ENCODE data around the gene SLIT3. TPM values are rescaled to one million over a fixed set of nuclear protein-coding genes. Genes with fewer than 3 reads are reported as not detected.

SLIT3 gene
- total and polyA plus RNA-seq, 2 donors from 2014 or later: 14.5 to 54.1 TPM

DNA sequence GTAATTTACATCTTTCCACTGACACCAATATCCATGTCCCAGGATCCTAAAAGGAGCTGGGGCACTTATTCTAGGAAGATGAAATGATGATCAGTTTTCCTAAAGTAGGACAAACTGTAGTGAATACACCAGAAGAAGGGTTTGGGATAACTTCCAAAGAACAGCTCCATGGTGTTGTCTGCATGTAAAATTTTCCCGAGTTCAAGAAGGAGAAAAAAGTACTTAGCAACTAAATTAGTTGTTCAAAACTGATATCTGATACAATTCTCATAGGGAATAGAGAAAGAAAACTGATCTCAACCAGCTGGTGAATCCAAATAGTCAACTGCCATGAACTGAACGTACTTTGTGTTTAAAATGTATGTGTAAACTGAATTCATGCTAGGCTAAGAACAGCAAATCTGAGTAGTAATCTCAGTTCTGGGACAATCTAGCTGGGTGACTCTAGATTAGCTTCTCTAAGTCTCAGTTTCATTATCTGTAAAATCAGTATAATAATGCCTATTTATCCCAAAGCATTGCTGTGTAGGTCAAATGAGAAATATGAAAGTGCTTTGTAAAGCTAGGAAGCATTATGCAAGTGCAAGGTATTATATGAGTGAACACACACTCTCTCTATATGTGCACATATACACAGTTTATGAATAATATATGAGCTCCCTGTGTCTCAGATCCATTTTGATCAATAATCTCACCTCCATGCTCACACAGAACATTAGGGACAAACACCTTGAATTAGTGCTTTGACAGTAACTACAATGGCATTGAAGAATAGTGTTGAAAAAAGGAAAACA lies 357.7 kb downstream of the SLIT3 start:
- intact Hi-C loops (cut with DNase I): no loop called here
- TF ChIP-seq, protein P1, sequence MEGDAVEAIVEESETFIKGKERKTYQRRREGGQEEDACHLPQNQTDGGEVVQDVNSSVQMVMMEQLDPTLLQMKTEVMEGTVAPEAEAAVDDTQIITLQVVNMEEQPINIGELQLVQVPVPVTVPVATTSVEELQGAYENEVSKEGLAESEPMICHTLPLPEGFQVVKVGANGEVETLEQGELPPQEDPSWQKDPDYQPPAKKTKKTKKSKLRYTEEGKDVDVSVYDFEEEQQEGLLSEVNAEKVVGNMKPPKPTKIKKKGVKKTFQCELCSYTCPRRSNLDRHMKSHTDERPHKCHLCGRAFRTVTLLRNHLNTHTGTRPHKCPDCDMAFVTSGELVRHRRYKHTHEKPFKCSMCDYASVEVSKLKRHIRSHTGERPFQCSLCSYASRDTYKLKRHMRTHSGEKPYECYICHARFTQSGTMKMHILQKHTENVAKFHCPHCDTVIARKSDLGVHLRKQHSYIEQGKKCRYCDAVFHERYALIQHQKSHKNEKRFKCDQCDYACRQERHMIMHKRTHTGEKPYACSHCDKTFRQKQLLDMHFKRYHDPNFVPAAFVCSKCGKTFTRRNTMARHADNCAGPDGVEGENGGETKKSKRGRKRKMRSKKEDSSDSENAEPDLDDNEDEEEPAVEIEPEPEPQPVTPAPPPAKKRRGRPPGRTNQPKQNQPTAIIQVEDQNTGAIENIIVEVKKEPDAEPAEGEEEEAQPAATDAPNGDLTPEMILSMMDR (IDR thresholded peaks at IDR 0.05; ENCODE audit: borderline replicate concordance, extremely low read depth, insufficient read depth): no peak
- no peak for FAIRE-seq

DNA sequence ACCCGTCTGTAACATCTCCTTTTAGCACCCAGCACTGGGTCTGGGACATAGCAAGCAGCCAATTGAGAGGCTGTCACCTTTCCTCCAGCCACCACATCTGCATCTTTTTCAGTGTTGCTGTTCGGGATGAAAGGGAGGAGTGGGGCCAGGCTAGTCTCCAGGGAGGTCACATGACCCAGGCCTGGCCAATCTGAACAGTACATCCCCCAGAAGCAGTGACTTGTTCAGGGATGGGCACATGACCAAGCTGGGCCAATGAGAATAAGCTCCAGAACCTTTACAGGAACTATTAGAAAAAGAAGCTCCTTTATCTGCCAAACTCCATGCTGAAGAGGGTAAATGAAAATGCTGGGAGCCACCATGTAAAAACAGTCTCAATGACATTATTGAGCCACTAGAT lies 359.0 kb downstream of the SLIT3 start:
- Histone ChIP-seq H3K9ac (ENCODE audit: low read length in 3 of 3) (no peak overlapping the region), H3K27ac (ENCODE audit: low read depth in 2 of 2, low read length in 2 of 2) (no peak overlapping the region), H3K9me3 (ENCODE audit: control insufficient read depth in 2 of 3, insufficient read depth in 1 of 3, low read length in 3 of 3) (no peaks in the 10 kb centered on the region), H3K27me3 (ENCODE audit: control insufficient read depth, insufficient read depth, low read length) (no peaks in the 10 kb centered on the region), H3K36me3 (ENCODE audit: control insufficient read depth in 2 of 3, insufficient read depth in 3 of 3, low read length in 3 of 3) (no peaks in the 10 kb centered on the region), H3K4me1 (ENCODE audit: control insufficient read depth in 2 of 3, insufficient read depth in 2 of 3, low read depth in 1 of 3, low read length in 3 of 3) (no peaks in the 10 kb centered on the region), H3K4me3 (ENCODE audit: low read length in 3 of 3) (no peak overlapping the region)
- DNase-seq (peak in 1 of 5 donors; percentile 29), FAIRE-seq (no peak)
- intact Hi-C loops (cut with DNase I): no loop called here
- TF ChIP-seq, protein P1 (IDR thresholded peaks at IDR 0.05; ENCODE audit: borderline replicate concordance, extremely low read depth, insufficient read depth): no peak

More for the DNA sequence above, 357.7 kb downstream of the SLIT3 start:
- no peaks in the 10 kb centered on the region for H3K4me1 ChIP-seq (ENCODE audit: control insufficient read depth in 2 of 3, insufficient read depth in 2 of 3, low read depth in 1 of 3, low read length in 3 of 3)
- no peaks in the 10 kb centered on the region for H3K9me3 ChIP-seq (ENCODE audit: control insufficient read depth in 2 of 3, insufficient read depth in 1 of 3, low read length in 3 of 3)
- no peaks in the 10 kb centered on the region for H3K27me3 ChIP-seq (ENCODE audit: control insufficient read depth, insufficient read depth, low read length)
- no peak overlapping the region for H3K27ac ChIP-seq (ENCODE audit: low read depth in 2 of 2, low read length in 2 of 2)
- DNase-seq: no peak
- H3K36me3 ChIP-seq (ENCODE audit: control insufficient read depth in 2 of 3, insufficient read depth in 3 of 3, low read length in 3 of 3): no peaks in the 10 kb centered on the region
- H3K4me3 ChIP-seq (ENCODE audit: low read length in 3 of 3): no peak overlapping the region
- H3K9ac ChIP-seq (ENCODE audit: low read length in 3 of 3): no peak overlapping the region

DNA sequence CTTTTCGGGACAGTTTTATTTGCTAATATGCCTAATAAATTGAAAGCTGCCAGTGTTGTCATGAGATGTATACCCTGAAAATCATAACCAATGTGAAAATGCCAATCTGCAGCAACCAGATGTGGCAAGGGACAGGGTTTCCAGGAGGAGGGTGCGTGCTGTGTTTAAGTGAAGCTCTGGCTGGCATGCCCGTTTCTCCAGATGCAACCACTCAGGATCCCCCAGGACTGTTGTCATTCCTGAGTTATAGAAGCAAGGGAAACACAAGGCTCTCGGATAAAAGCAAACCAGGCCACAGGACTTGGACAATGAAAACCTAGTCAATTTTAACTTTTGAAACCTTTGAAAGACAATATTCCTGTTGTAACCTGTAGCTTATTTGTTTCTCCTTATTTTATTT lies 360.2 kb downstream of the SLIT3 start:
- Histone ChIP-seq H3K9ac (ENCODE audit: low read length in 3 of 3) (no peak overlapping the region), H3K27ac (ENCODE audit: low read depth in 2 of 2, low read length in 2 of 2) (no peak overlapping the region), H3K36me3 (ENCODE audit: control insufficient read depth in 2 of 3, insufficient read depth in 3 of 3, low read length in 3 of 3) (no peaks in the 10 kb centered on the region), H3K4me1 (ENCODE audit: control insufficient read depth in 2 of 3, insufficient read depth in 2 of 3, low read depth in 1 of 3, low read length in 3 of 3) (no peaks in the 10 kb centered on the region), H3K27me3 (ENCODE audit: control insufficient read depth, insufficient read depth, low read length) (no peaks in the 10 kb centered on the region), H3K9me3 (ENCODE audit: control insufficient read depth in 2 of 3, insufficient read depth in 1 of 3, low read length in 3 of 3) (no peaks in the 10 kb centered on the region), H3K4me3 (ENCODE audit: low read length in 3 of 3) (no peak overlapping the region)
- intact Hi-C loops (cut with DNase I): no loop called here
- FAIRE-seq: no peak
- TF ChIP-seq, protein P1 (IDR thresholded peaks at IDR 0.05; ENCODE audit: borderline replicate concordance, extremely low read depth, insufficient read depth): no peak
- DNase-seq: peak in 2 of 5 donors; percentile 27 to 28
